Activated T-helper 2 cell treated with anti-CD3 and anti-CD28 coated beads, Interferon-gamma antibody, Interleukin-2, Interleukin-4, amounts not matched to agents 10 μg/mL and 5 μg/mL and 100 μg/mL, durations not matched to agents 14 hours and 24 hours and 36 hours (primary cell): Measurements from ENCODE around the gene CXCR3. TPM values are rescaled to one million over a fixed set of nuclear protein-coding genes. Genes with fewer than 3 reads are reported as not detected.
"Not testable (repeated sequence)": the region's sequence is repeated elsewhere in the genome, so short reads cannot be mapped to it uniquely, and the experiment has no call there.

Source experiments
- DNase-seq: peaks from one replicate; pipeline ENCODE4 v3.0.0; 2021; ENCODE audit warnings: low spot score
- H3K27ac Mint-ChIP-seq: one replicate; pipeline ENCODE4 v1.8.0; 2021; ENCODE audit warnings: mixed read lengths
- H3K27me3 Mint-ChIP-seq: one replicate; pipeline ENCODE4 v1.8.0; 2021; ENCODE audit warnings: low read depth, mixed read lengths
- H3K36me3 Mint-ChIP-seq: one replicate; pipeline ENCODE4 v1.8.0; 2021; ENCODE audit warnings: low read depth, mixed read lengths
- H3K4me1 Mint-ChIP-seq: one replicate; pipeline ENCODE4 v1.8.0; 2021; ENCODE audit warnings: low read depth, mixed read lengths
- H3K4me3 Mint-ChIP-seq: one replicate; pipeline ENCODE4 v1.8.0; 2021; ENCODE audit warnings: low read depth, mild to moderate bottlenecking, moderate library complexity, mixed read lengths
- H3K9me3 Mint-ChIP-seq: one replicate; pipeline ENCODE4 v1.8.0; 2021; ENCODE audit warnings: mixed read lengths
- intact Hi-C: fragments of 100-400 bp; cut with micrococcal nuclease; formaldehyde crosslinking; loops from one replicate; pipeline ENCODE4 v1.15.1; 2023
- total RNA-seq: library from RNA; stranded (reverse); gene quantifications from 2 replicates; pipeline ENCODE4 v1.2.3, GENCODE V29; 2022

CXCR3 gene
- total RNA-seq, 1 donor from 2014 or later, result 11.1 TPM

DNA sequence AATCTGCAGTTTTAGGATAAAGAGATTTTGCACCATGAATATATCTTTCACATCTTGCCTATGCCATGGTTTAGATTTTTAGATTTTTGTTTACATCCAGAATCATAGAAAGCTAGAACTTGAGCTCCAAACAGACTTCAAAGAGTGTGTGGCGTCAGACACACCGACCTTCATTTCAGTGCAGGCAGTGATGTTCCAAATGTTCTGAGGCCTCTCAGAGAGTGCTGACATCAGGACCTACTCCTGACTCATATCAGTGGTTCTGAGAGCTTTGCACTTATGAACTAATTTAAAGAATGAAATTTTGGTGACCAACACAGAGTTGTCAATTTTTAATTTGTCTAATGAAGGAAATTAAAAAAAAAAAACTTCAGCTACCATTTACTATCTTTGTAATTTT is 18.3 kb downstream of the CXCR3 start:
- no peak overlapping the region for H3K27ac Mint-ChIP-seq

DNA sequence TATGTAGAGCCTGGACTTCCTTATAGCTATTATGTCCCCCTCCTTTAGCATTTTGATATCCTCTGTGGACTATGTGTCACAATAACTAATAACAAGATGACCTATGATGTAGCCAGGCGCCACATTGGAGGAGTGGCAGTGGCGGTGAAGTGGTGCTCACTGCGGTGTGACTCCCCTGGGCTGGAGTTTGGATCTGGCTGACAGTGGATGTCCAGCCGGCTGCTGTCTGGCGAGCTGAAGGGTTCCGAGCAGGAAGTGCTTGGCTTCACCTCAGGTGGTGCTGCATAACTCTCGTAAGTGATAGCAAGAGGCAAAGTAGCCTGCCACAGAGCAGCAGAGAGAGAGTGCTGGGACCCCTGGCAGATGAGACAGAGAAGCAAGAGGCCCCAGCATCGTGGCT is 25.1 kb downstream of the CXCR3 start:
- intact Hi-C loops, H3K27ac Mint-ChIP-seq, H3K9me3 Mint-ChIP-seq, H3K4me1 Mint-ChIP-seq, DNase-seq, H3K4me3 Mint-ChIP-seq, H3K27me3 Mint-ChIP-seq: not testable (repeated sequence)
- H3K36me3 Mint-ChIP-seq, result peaks cover 21% of the 10 kb centered on the region

More for the DNA sequence above, 18.3 kb downstream of the CXCR3 start:
- Mint-ChIP-seq H3K36me3 (peaks cover 64% of the 10 kb centered on the region), H3K4me3 (no peak overlapping the region), H3K4me1 (peaks cover 12% of the 10 kb centered on the region), H3K9me3 (peaks cover 15% of the 10 kb centered on the region), H3K27me3 (no peaks in the 10 kb centered on the region)
- no peak for DNase-seq
- intact Hi-C loops, result no loop called here

DNA sequence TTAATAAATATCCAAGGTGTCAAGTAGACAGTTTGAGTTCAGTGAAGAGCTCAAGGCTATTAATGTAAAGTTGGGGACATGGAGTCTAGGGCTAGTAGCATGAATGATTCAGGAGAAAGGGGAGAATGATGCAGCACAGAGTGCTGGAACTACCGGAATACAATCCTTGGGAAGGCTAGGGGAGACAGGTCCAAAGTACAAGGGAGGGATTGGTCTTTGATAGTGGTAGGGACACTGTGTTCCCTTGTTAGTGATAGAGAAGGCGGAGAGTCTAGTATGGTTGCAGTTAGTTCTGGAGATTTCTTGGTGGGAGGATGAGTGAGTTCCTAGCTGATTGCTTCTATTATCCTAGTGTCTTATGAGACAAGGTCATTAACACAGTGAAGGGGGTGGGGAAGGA is 31.4 kb downstream of the CXCR3 start:
- intact Hi-C loops, result no loop called here
- Mint-ChIP-seq H3K4me3 (no peak overlapping the region), H3K4me1 (no peaks in the 10 kb centered on the region), H3K9me3 (no peaks in the 10 kb centered on the region), H3K36me3 (peaks cover 9% of the 10 kb centered on the region), H3K27me3 (no peaks in the 10 kb centered on the region), H3K27ac (no peak overlapping the region)
- no peak for DNase-seq

DNA sequence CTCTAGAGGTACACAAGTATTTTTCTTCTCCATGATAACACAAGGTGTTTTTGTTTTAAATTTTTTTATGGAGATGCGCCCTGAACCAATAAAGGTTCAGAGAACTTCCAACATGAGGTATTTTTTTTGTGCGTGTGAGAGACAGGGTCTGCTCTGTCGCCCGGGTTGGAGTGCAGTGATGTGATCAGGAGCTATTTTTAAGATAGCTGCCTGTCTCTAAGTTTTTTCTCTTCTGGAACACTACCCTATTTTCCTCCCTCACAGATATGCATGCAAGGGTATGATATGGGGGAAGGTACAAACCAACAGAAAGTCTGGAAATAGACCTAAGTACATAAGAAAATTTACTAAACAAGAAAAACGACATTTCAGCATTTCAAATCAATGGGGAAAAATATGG is 37.1 kb downstream of the CXCR3 start:
- no peak overlapping the region for H3K4me3 Mint-ChIP-seq
- H3K27me3 Mint-ChIP-seq, result no peaks in the 10 kb centered on the region
- no peak overlapping the region for H3K27ac Mint-ChIP-seq
- H3K9me3 Mint-ChIP-seq, result no peaks in the 10 kb centered on the region
- intact Hi-C loops, result loop anchor here (5.0 kb wide), 1 partner anchor 71 kb away; no protein-coding TSS in a partner anchor
- peaks cover 2% of the 10 kb centered on the region for H3K4me1 Mint-ChIP-seq
- DNase-seq, result no peak
- peaks cover 29% of the 10 kb centered on the region for H3K36me3 Mint-ChIP-seq

DNA sequence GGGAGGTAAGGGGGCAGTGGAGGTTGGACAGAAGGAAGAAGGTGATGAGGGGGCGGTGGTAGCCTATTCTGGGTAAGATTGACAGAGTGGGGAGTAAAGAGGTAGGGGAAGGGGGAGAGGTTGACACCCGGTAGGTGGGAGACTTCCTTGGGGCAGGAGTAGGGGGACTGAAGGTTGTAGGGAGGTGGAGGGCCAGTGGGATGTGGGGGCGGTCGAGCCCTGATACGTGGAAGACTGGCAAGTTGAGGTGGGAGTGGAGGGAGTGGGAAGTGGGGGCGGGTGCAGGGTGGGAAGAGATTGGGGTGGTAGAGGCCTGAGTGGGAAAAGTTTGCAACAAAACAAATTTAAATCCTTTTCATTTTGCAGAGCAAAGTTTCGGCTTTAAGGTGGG is 38.3 kb downstream of the CXCR3 start:
- peak overlapping the region; percentile 58 for H3K27ac Mint-ChIP-seq
- H3K9me3 Mint-ChIP-seq, result no peaks in the 10 kb centered on the region
- H3K36me3 Mint-ChIP-seq, result peaks cover 29% of the 10 kb centered on the region
- intact Hi-C loops, result loop anchor here (5.0 kb wide), 1 partner anchor 72 kb away; no protein-coding TSS in a partner anchor
- no peaks in the 10 kb centered on the region for H3K27me3 Mint-ChIP-seq
- no peak for DNase-seq
- peaks cover 2% of the 10 kb centered on the region for H3K4me1 Mint-ChIP-seq
- no peak overlapping the region for H3K4me3 Mint-ChIP-seq

DNA sequence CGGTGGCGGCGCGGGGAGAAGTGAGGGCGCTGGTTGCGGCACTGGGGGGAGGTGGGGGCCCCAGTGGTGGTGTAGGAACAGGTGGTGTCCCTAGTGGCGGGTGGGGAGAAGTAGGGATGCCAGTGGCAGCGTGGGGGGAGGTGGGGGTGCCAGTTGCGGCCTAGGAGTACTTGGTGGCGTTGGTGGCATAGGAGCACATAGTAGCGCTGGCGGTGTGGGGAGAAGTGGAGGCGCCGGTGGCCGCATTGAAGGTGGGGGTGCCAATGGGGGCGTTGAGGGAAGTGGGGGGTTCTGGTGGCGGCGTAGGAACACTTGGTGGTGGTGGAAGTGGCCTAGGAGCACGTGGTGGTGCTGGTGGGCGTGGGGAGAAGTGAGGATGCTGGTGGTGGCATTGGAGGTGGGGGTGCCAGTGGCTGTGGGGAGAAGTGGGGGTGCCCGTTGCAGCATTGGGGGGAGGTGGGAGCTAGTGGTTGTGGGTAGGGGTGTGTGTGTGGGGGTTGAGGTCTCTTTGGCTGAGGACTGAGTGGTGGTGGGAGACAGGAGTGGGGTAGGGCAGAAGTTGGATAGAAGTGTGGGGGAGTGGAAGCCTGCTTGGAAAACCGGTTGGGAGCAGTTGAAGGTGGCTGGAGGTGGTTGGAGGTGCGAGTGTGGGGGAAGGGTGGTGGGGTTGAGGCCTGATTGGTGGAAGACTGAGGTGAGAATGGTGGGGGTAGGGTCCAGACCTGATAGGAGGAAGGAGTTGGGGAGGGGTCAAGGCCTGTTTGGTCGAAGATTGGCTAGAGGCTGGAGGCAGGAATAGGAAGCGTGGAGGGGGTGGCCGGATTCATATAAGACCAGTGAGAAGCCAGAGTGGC is 38.9 kb downstream of the CXCR3 start:
- Mint-ChIP-seq H3K27ac (peak overlapping the region; percentile 58), H3K36me3 (peaks cover 35% of the 10 kb centered on the region)
- no peak for DNase-seq

DNA sequence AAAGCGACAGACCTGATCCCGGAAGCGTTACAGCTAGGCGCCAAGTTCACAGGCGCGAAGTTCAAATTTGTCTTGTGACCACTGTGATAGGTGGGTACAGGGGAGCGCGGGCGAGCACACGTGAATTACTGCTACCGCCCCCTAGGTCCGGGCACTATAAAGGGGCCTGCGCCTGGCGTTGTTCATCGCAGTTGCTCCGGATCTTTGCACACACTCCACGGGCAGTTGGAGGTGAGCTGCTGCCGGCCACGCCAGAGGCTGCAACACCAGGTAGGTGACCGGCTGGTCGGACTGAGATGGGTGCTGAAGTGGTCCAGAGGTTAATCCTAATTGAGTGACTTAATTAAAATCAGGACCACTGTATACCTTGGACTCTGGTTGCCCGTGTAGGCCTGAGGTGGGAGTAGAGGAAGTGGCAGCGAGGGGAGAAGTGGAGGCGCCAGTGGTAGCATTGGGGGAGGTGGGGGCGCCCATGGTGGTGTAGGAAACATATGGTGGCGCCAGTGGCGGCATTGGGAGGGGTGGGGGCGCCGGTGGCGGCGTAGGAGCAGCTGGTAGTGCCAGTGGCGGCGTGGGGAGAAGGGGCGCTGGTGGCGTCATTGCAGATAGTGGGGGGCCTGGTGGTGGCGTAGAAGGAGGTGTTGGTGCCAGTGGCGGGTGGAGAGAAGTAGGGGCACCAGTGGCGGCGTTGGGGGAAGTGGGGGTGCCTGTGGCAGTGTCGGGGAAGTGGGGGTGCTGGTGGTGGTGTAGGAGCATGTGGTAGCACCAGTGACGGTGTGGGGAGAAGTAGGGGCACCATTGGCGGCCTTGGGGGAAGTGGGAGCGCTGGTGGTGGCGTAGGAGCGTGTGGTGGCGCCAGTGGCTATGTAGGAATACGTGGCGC is 39.8 kb downstream of the CXCR3 start, which contains the start of gene GCNA:
Gene GCNA (plus strand): TSS at position 185 of the 883 bp plus-strand sequence. CDS start 2,385 bp downstream, outside the sequence.
- Mint-ChIP-seq H3K27ac (no peak within 1 kb of the TSS), H3K4me1 (peaks cover 2% of the 10 kb centered on the region)

More for the DNA sequence above, 38.9 kb downstream of the CXCR3 start:
- intact Hi-C loops, result no loop called here
- Mint-ChIP-seq H3K4me3 (no peak overlapping the region), H3K4me1 (peaks cover 2% of the 10 kb centered on the region), H3K27me3 (no peaks in the 10 kb centered on the region), H3K9me3 (no peaks in the 10 kb centered on the region)

DNA sequence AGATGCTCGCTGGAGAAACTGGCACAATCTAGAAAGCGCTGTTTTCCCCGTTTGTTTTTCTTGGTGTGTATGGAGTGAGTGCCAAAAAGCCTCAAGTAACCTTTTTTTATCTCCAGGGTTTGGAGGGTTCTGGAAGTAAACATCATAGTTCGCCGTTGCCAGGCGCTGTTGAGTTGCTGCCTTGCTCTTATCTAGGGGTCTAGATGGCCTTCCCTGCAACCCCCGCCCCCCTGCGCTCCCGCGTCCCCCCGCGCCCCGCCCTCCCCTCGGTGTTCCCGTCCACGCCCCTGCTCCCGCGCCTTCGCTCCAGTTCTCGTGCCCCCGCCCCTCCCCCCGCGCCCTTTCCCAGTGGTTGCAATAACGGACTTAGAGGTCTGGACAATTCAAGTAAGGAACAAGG is 40.6 kb downstream of the CXCR3 start:
- Mint-ChIP-seq H3K4me3 (no peak overlapping the region), H3K9me3 (no peaks in the 10 kb centered on the region), H3K36me3 (peaks cover 49% of the 10 kb centered on the region), H3K27ac (no peak overlapping the region), H3K4me1 (peaks cover 2% of the 10 kb centered on the region), H3K27me3 (no peaks in the 10 kb centered on the region)
- intact Hi-C loops, result no loop called here
- no peak for DNase-seq

More for the DNA sequence above, 39.8 kb downstream of the CXCR3 start, which contains the start of gene GCNA:
- Mint-ChIP-seq H3K9me3 (no peaks in the 10 kb centered on the region), H3K4me3 (no peak within 1 kb of the TSS), H3K27me3 (no peaks in the 10 kb centered on the region), H3K36me3 (peaks cover 44% of the 10 kb centered on the region)
- intact Hi-C loops, result no loop called here
- DNase-seq, result no peak

DNA sequence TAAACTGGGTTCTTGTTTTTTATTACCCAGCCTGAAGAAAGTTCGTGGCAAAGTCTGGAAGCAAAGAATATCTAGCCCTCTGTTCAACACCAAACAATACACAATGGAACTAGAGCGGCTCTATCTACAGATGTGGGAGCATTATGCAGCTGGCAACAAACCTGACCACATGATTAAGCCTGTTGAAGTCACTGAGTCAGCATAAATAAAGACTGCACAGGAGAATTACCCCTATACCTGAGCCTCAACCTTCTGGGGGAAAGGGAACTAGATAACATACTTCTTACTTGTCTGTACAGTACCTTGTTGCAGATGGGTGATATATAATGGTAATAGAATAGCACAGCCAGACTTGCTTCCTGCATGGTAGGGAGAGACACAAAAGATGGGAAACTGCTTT is 44.7 kb downstream of the CXCR3 start:
- intact Hi-C loops, result no loop called here
- Mint-ChIP-seq H3K9me3 (no peaks in the 10 kb centered on the region), H3K4me1 (peaks cover 2% of the 10 kb centered on the region), H3K27ac (no peak overlapping the region), H3K36me3 (peaks cover 55% of the 10 kb centered on the region), H3K27me3 (no peaks in the 10 kb centered on the region), H3K4me3 (no peak overlapping the region)
- DNase-seq, result no peak

DNA sequence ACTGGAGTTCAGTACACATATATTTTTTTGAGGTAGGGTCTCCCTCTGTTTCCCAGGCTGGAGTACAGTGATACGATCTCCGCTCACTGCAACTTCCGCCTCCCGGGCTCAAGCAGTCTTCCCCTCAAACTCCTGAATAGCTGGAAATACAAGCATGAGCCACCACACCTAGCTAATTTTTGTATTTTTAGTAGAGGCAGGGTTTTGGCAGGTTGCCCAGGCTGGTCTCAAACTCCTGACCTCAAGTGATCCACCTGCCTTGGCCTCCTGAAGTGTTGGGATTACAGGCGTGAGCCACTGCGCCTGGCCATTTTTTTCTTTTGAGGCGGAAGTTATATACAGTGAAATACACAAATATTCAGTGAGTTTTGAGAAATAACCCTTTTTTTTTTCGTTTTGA is 46.9 kb downstream of the CXCR3 start:
- peaks cover 61% of the 10 kb centered on the region for H3K36me3 Mint-ChIP-seq

More for the DNA sequence above, 46.9 kb downstream of the CXCR3 start:
- H3K4me1 Mint-ChIP-seq, H3K9me3 Mint-ChIP-seq, H3K4me3 Mint-ChIP-seq, H3K27ac Mint-ChIP-seq, intact Hi-C loops, H3K27me3 Mint-ChIP-seq, DNase-seq: not testable (repeated sequence)
